HG02970 (cell line): Measurements from ENCODE around the gene RELT.

Experiments used
- ATAC-seq: cut with Tn5 transposase; IDR thresholded peaks from one replicate; pipeline ENCODE4 v1.9.1; 2021; ENCODE audit warnings: mild to moderate bottlenecking, moderate library complexity, moderate number of reproducible peaks; ENCODE audit not compliant: unreplicated experiment, low FRiP score

Gene RELT

GRCh38 chr11:73372375-73372993 lies 3.7 kb upstream of the RELT start:
- no peak for ATAC-seq

DNA sequence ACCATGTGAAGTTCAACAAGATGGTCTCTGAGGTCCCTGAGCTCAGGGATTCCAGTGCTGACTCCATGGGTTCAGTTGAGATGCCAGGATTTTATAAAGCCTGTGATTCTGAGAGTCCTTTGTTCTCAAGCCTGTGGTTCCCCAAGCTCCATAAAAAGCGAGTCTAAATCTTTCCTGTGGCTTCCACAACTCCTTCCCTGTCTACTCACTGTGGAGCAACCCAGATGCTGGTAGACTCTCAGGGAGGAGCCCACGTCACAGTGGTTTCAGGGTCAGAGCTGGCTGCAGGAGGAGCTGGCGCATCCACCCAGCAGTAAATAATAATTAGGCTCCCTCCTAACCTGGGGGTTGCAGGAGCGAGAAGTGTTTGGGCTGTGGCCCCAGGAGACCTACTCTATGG lies 2.0 kb upstream of the RELT start:
- no peak for ATAC-seq

- no peak for ATAC-seq
Measured at GRCh38 chr11:73375830-73376159, 404 bp upstream of the RELT start.

- ATAC-seq: peak; percentile 10
Measured at GRCh38 chr11:73376803-73377629, 817 bp downstream of the RELT start.

DNA sequence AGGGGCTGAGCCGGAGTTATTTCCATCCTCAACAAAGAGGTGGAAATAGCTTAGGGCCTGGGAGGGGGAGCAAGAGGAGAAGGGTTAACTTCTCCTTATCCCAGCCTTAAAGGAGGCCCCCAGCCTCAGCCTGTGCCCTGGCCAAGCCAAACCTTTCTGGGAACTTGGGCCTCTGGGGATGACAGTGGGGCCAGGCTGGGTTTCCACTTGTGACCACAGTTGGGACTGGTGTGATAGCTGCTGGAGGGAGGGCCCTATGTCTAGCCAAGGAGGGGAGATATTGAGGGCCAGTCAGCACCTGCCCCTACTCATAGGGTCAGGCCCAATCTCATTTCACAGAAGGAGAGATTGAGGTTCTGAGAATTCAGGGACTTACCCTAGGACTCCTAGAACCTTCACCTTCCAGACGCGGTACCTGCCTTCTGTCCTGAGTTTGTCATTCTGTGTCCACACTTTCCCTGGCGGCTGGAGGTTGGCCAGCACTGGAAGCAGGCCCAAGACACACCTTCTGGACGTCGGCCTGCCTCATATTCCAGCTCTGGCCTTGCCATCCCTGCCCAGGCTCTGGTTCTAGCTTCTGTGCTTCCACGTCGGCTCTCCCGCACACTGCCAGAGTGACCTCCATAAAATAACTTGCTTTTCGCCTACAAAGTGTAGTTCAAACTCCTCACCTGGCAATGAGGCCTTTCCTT lies 3.1 kb downstream of the RELT start:
- ATAC-seq: no peak

GRCh38 chr11:73380331-73380730 lies 4.1 kb downstream of the RELT start:
- ATAC-seq: no peak

DNA sequence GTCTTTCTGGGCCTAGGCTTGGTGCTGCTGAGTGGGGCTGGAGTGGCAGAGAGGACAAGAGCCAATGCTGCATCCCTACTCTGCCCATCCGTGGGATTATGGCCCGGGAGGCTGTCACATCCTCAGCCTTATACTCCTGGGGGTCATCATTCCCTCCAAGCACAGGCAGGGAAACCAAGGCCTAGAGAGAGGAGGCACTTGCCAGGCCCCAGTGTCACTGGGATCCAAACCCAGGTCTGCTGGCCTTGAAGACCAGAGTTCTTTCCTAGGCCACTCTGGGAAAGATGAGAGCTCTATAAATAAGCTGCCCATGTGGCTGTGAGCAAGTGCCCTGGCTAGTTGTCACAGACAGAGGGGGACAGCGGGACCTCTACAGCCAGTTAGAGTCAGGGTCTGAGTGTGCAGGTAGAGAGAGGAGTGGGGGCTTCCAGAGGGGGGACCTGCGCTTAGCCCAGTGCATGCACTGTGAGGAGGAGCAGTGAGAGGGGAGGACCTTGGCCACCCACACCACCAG lies 4.8 kb downstream of the RELT start:
- no peak for ATAC-seq

- ATAC-seq: no peak
Measured at GRCh38 chr11:73381589-73381988, 5.4 kb downstream of the RELT start.

GRCh38 chr11:73382183-73382582 lies 6.0 kb downstream of the RELT start:
- no peak for ATAC-seq

DNA sequence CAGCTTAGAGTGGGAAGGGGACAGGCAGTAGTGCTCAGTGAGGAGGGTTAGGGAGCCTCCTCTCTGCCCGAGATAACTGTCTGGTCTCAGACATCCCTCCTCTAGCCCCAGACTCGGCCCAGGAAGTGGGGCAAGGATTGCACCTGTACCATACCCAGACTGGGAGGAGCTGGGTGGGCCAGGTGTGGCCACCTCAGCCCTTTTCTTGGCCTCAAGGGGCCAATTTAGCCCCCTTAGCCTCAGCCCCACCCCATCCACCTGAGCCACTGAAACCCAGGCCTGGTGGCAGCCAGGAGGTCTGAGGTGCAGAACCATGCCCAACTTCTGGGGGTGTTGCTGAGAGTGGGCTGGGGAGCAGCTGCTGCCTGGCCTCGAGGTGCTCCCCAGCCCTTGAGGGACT lies 6.5 kb downstream of the RELT start:
- no peak for ATAC-seq

- no peak for ATAC-seq
Measured at GRCh38 chr11:73383249-73384124, 7.3 kb downstream of the RELT start.

- no peak for ATAC-seq
Measured at GRCh38 chr11:73384125-73384441, 7.9 kb downstream of the RELT start.

- ATAC-seq: no peak
Measured at GRCh38 chr11:73384531-73384871, 8.3 kb downstream of the RELT start.

GRCh38 chr11:73384872-73385689 lies 8.9 kb downstream of the RELT start:
- ATAC-seq: no peak

DNA sequence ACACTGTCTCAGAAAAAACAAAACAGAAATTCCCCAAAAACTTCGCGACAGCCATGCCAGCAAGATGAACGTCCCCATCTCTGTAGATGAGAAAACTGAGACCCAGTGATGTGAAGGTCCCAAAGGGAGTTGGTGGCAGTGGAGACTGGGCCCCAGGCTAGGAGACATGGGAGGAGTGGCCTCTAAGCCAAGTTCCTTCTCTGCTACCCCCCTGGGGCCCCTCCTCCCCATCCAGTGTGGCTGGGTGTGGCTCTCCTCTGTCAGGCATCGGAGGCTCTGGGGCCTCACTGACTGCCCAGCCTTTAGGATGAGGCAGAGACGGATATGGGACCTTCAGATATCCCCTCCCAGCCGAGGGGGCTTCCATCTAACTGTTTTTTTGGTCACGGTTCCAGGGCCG lies 9.8 kb downstream of the RELT start:
- no peak for ATAC-seq

DNA sequence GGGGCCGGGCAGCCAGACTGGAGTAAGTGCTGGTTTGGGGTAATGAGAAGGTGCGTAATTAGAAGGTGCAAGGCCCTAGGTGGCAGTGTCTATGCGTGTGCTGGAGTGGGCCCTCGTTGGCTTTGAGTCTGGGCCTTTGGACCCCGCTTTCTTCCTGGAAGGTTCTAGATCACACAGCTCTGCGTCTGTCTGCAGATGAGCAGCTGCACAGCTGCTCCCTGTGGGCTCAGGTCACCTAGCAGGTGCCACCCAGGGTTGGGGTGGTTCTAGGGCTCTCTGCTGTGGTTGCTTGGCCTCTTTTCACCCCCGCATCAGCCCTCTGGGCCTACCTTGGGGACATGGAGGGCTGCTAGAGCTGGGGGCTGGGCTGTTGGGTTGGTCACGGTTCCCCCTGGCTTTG lies 10.3 kb downstream of the RELT start:
- ATAC-seq: no peak

GRCh38 chr11:73387594-73388264 lies 11.5 kb downstream of the RELT start:
- no peak for ATAC-seq

- ATAC-seq: no peak
Measured at GRCh38 chr11:73388265-73389133, 12.3 kb downstream of the RELT start.

DNA sequence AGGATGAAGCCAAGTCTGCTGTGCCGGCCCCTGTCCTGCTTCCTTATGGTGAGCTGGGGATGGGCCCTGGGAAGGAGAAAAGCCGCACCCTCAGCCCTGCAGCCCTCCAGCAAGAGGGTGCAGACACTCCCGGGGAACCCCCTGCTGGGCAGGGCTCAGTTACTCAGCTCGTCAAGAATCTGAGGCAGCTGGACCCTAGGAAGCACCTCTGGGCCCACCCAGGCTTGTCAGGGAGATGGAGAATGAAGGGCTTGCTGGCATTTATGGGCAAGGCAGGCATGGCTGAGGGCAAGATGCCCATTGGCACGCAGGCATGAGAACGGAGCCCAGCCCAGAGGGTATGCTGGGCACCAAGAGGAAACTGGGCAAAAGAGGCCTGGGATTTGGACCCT lies 12.9 kb downstream of the RELT start:
- no peak for ATAC-seq
